Measurements from ENCODE around the gene IL27RA.

IL27RA gene

DNA sequence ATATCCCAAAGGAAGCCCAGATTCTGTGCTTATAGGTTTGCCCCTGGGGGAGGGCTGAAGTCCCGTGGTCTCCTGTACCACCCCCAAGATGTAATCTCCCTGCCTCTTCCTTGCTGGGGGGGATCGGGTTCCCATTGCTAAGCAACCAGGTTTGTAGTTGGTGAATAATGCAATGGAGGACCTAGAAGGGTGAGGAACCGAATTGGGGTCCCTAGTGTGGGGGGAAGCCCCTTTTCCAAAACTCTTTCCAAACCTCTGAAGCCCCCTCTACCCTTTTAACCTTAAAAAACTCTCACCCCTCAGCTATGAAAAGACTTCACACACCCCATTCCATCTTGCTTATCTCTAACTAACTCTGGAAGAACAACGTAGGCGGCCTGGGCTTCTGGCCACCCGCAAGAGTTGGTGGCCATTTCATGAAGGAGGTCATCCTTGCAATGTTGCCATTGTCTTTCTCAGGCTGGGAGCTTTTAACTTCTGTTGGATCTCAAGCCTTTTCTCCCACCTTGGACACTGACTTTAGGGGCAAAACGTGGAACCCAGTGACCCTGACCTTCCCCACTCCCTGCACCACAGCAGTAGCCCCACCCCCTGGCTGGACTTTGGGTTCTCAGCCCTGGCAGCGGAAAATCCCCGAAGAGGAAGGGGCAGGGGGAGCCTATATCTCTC, 29.7 kb downstream of the IL27RA start:
- no peak for DNase-seq

DNA sequence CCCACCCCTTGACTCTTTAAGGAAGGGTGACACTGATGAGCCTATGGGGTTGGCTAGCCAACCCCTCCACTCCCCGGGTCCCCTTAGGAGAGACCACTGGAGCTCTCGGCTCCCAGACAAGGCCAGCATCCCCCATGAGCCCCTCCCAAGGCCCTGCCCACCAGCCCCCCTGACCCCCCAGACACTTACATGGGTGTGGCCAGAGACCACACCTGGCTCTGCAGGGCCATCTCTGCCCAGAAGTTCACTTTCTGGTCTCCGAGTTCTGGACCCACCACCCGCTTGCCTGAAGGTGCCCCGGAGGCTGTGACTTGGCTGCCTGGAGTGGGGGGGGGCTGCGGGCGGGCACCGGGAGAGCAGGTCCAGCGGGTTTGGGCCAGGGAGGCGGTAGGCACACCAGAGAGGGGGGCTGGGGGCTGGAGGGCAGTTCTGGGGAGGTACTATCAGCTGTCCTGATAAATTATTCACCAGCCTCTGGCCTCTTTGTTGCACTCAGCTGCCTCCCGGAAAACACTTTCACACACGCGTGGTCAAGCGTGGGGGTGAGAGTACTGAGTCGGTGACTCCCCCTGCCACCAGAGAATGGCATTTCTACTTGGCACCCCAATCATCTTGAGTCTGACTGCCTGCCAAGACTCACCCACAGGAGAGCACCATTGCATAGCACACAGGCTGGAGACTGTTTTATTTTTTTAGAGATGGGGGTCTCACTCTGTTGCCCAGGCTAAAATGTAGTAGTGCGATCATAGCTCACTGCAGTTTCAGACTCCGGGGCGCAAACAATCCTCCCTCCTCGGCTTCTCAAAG, 30.4 kb downstream of the IL27RA start, which contains the start of gene PALM3:
PALM3 (minus strand) TSS at position 326 of the 807 bp plus-strand sequence; CDS start at position 230, 96 bp downstream.
- DNase-seq, result no peak

DNA sequence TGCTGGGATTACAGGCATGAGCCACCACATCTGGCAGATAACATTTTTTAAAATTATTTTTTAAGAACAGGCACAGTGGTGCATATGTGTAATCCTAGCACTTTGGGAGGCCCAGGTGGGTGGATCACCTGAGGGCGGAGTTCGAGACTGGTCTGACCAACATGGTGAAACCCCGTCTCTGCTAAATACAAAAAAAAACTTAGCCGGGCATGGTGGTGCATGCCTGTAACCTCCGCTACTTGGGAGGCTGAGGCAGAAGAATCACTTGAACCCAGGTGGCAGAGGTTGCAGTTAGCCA, 30.9 kb downstream of the IL27RA start:
- DNase-seq, result no peak

DNA sequence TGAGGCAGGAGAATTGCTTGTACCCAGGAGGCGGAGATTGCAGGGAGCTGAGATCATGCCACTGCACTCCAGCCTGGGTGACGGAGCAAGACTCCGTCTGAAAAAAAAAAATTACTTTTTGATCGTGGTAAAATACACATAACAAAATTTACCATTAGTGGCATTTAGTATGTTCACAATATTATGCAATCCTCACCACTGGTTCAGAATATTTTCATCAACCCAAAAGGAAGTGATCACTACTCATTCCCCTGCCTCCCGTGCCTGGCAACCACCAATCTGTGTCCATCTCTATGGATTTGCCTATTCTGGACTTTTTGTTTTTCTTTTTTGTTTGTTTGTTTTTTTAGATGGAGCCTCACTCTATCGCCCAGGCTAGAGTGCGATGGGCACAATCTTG, 31.5 kb downstream of the IL27RA start:
- DNase-seq, result no peak

DNA sequence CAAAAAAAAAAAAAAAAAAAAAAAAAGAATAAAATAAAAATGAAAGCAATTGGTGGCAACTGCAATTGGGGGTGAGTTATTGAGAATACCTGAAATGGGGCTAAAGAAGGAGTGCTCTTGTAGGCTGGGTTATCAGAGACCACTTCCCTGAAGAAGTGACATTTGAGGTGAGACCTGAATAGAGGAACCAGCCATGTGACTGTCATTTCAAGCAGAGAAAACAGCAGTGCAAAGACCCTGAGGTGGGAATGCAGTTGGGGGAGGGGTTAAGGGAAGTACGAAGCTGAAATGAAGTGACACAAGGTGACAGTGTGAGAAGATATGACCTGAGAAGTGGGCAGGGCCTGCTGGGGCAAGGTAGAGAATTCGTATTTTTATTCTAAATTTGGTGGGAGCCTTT, 34.6 kb downstream of the IL27RA start:
- no peak for DNase-seq

DNA sequence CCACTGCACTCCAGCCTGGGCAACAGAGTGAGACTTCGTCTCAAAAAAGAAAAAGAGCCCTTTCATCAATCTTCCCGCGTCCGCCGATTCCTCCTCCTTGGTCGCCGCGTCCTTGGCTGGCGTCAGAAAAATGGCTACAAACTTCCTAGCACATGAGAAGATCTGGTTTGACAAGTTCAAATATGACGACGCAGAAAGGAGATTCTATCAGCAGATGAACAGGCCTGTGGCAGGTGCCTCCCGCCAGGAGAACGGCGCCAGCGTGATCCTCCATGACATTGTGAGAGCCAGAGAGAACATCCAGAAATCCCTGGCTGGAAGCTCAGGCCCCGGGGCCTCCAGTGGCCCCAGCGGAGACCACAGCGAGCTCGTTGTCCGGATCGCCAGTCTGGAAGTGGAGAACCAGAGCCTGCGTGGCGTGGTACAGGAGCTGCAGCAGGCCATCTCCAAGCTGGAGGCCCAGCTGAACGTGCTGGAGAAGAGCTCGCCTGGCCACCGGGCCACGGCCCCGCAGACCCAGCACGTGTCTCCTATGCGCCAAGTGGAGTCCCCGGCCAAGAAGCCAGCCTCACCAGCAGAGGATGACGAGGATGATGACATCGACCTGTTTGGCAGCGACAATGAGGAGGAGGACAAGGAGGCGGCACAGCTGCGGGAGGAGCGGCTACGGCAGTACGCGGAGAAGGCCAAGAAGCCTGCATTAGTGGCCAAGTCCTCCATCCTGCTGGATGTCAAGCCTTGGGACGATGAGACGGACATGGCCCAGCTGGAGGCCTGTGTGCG, 38.9 kb downstream of the IL27RA start:
- no peak for DNase-seq

DNA sequence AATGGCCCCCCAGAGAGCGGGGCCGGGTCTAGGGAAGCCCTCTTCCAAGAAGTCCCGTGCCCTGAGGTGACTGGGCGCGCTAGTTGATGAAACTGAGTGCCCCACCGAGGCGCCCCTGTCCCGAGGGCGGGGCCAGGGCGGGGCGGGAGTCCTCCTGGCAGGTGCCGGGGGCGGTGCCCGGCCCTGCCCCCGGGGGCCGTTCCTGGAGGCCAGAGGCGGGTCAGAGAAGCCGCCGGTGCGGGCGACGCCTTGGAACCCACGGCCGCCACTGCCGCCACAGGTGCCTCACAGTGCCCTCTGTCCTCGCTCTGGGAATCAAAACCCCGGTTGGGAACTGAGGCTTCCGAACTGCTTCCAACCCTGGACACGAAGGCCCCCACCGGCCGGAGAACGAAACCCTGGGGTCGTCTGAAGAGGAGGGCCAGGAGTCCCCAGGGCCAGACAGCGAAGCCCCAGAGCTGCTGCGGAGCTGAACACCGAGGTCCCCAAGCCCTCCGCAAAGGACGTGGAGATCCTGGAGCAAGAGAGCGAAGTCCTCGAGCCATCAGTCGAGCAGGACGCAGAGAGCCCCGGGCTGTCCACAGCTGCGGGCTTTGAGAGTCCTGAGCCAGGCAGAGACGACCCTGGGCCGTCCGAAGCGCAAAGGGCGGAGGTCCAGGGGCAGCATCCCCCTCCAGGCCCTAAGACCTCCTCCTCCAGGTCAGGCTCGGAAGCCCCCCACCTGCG, 41.1 kb downstream of the IL27RA start, which contains the start of gene MISP3:
MISP3 (plus strand) TSS at position 252 of the 726 bp plus-strand sequence. CDS start 524 bp downstream, outside the sequence.
- no peak for DNase-seq

DNA sequence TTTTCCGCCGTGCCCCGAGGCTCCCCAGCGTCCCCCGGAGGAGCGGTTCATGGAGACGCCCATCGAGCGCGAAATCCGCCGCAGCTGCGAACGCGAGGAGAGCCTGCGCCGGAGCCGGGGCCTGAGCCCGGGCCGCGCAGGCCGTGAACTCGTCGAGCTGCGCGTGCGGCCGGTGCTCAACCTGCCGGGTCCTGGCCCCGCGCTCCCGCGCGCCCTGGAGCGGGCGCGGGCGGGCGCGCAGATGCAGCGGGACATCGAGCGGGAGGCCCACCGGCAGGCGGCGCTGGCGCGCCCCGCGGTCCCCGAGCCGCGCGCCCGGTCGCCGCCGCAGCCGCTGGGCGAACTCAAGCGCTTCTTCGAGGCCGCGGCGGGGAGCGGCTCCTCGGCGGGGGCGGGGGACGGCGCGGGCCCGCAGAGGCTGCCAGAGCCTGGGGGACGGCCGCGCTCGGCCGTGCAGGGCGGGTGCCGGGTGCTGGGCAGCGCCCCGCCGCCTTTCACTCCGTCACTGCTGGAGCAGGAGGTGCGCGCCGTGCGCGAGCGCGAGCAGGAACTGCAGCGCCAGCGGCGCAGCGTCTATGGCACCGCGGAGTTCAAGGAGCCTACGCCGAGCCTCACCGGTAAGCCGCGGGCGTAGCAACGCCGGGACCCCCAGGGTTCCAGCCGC, 41.8 kb downstream of the IL27RA start:
- DNase-seq, result peak; percentile 57

DNA sequence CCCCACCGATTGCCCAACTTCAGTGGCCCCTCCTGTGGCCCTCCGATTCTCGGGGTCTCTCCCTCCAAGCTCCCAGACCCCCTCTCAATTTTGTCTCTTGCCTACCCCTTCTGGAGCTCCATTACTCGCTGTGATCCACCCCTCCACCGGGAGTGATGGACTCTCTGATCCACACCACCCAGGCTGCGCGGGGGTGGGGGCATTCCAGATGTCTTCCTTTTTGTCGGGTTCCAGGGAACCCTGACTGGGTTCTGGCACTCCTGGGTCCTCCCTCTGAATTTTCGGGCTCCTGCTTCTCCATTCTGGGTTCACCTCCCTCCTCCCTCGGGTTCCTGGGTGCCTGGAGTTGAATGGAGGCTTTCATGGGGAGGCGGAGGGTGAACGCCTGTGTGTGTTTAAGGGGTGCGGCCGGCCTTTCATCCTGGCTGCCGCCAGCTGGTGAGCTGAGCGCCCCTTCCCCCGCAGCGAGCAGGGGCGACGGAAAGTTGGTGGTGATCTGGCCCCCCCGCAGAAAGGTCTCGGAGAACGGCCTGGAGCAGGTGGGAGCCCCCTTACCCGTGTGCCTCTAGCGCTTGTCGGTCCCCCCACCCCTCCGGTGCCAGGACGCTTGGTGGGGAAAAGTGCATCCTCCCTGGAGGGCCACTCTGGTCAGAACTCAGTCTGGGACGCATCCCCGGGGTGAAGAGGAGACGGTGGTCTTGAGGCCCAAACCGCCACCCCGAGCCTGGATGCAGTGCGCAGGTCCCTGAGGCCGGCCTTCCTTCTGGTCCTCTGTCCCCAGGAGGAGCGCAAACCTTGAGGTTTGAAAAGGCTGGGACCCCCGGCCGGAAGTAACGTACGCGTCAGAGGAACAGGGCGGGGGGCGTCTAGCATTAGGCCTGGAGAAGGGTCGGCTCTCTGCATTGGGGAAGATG, 42.6 kb downstream of the IL27RA start:
- no peak for DNase-seq

DNA sequence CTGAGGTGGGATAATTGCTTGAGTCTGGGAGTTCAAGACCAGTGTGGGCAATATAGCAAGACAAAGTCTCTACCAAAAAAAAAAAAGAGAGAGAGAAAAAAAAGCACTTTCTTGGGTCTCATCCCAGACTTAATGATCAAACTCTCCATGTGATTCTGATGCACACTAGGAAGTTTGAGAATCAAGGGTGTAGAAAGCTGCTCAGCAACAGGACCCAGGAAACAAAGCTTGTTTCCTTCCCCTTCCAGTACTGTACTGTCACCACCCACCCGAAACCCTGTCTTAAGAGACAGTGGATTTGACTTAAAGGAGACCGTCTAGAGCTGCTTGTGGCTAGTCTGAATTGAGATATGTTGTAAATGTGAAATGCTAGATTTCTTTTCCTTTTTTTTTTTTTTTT, 46.8 kb downstream of the IL27RA start:
- DNase-seq, result no peak

DNA sequence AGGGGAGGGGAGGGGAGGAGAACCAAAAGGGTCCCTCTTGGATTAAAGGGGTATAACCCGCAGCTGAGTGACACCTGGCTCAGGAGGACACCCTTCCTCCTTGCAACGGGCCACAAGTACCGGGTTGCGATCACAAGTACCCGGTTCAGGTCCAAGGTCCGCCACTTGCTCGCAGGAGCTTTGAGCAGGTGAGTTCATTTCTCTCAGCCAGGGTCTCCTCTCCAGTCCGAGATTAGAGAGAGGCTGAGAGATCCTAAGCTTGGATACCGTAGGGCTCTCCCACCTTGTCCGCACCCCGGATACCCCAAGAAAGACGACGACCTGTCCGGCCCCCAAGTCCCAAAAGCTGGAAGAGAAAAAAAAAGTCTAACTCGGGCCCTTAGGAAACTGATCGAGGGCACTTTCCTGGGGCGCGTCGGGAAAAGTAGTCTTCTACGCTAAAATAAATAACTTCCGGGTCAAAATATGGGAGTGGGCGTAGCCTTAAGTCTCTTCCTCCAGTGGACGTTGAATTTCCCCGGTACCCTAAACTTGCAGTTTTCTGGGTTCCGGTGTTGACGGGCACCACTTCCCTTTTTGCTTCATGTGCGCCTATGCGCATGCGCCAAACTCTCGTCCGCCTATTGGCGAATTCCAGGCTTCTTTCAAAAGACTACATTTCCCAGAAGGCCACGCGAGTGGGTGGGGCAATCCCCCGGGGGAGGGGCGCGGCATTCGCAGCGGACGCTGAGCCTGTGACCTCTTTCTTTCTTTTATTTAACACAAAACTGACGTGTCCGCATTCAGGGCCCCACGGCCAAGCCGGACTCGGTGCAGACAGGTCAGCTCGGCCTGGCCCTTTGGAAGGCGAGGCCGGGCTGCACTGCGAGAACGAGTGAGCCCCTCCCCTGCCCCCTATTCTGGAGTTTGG, 49.6 kb downstream of the IL27RA start:
- peak; percentile 97 for DNase-seq

DNA sequence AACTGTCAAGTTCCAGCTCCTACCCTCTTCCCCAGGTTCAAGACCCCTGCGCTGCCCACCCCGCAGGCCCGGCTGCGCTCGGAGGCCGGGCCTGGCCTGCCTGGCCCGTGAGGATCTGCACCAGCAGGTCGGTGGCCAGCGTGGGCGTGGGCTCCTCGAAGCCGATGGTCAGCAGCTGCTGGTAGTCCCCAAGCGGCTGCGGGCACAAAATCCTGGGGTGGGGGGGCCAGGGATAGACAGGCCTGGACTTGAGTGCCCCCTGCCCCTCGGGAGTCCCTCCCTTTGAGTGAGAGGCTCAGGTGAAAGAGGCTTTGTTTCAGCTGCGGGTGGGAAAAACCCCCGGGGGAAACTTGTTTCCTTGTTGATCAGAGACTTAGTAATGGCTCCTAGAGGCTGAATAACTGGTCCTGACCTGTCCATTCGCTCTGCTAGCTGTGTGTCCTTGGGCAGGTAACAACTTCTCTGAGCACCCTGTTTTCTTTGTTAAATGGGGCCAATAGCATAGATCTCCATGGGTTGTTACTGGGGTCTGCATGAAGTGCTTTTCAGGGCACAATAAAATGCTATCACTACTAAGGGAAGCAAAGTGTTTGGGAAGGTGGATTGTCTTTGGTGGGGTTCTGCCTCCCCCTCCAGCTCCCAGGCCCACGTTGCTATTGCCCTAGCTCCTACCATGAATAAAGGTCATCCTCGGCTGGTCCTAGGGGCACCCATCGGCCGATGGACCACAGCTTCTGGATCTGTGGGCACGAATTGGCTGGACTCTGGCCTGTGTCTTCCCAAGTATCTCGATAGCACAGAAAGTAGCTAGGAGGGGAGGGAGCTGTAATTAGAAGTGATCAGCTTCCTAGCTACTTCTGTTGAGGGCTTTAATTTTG, 50.5 kb downstream of the IL27RA start:
- no peak for DNase-seq

DNA sequence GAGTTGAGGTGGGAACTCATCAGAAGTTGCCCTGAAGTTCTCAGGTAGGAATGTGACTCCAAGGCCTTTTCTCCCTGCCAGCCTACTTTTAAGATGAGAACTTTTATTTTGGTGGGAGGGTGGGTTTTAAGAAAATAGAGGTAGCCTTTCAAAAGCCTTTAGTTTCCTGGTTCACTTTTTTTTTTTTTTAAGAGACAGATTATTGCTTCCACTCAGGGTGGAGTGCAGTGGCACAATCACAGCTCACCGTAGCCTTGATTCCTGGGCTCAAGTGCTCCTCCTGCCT, 51.1 kb downstream of the IL27RA start:
- DNase-seq, result no peak

DNA sequence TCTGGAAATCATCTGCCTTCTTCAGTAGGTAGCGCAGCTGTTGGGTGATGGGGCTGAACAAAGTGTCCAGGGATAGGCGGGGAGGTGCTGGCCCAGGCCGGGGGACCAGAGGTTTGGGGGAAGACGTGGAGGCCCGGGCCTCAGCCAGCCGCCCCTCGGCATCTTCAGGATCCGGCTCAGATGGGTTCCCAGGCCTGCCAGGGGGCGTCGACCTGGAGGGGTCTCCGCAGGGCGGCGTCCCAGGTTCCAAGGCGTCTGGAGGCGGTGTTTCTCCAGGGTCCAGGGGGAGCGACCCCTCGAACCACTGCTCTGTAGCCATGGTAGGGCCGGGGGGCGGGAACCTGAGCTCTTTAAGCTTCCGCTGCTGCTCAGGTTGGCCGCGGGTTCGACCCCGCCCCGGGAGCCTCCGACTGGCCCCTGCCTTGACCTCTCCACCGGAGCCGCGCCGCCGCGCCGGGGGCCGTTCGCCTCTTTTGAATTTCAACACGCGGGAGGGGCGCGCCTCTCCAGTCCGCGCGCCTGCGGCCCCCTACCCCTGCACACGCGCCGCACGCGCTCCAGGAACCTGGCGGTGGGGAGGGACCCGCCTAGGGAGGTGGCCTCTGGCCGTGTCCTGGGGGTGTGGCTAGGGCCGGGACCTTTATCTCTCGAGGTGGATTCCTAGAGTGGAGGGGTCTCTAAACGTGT, 53.9 kb downstream of the IL27RA start, which contains the start of gene C19orf67:
C19orf67 (minus strand) TSS at position 475 of the 687 bp plus-strand sequence; CDS start at position 319, 156 bp downstream.
- DNase-seq, result no peak

DNA sequence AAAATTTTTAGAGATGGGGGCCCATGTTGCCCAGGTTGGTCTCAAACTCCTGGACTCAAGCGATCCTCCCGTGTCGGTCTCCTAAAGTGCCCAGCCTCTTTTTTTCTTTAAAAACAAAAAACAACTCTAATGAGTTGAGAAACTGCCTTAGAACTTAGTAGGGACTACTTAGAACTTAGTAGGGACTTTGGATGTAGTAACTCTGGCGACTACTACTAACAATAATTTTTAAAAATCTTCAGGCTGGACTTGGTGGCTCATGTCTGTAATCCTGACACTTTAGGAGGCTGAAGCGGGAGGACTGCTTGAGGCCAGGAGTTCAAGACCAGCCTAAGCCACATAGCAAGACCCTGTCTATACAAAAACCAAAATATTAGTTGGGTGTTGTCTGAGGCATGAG, 54.5 kb downstream of the IL27RA start:
- no peak for DNase-seq

DNA sequence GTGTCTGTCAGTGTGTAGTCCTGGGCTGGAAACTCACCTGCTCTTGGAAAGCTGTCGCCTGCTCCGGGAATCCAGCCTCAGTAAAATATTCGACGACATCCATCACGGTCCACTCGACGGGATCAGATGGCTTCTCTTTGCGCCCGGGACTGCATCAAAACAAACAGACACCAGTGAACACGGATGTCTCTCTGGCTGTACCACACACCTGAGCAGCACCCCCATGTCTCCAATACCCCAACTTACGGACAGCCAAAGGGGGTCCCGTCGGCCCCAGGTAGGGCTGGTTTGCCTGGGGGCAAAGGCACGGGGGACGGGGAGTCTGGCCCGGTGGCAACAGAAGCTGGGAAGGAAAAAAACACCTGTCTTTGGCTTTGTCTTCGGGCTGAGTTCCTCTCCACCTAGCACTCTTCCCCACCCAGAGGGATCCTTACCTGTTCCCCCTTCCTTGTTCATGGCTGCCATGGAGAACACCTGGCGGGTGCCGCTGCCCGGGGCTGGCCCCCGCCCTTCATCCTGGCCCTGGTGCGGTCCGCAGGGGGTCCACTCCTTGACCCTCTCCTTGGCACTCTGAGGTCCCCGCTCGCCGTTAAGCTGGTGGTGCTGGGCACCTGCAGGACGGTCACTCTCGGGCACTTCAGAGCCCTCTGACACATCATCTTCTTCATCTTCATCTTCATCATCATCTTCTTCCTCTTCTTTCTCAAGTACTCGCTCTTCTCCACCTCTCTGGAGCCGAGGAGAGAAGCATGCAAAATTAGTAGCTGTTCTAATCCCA, 57.3 kb downstream of the IL27RA start:
- no peak for DNase-seq

DNA sequence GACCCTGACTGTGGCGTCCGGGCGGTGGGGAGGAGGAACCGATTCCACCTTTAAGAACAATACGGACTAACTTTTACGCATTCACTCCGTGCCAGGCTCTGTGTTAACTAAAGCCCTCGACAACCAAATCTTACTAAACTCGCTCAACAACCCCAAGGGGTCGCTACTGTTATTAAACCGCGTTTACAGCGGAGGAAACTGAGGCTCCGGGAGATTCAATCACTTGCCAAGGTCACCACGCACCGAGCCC, 57.8 kb downstream of the IL27RA start:
- DNase-seq, result no peak
